SJSA1 (cell line): Measurements from ENCODE around the gene ARV1. TPM values are rescaled to one million over a fixed set of nuclear protein-coding genes. Genes with fewer than 3 reads are reported as not detected.

Source experiments
- DNase-seq, 2 experiments: peaks; one replicate each; pipeline ENCODE4 v3.0.0-alpha.2; 2015 to 2020; ENCODE audit warnings: low spot score in 2 of 2, low read depth in 1 of 2
- H3K27ac ChIP-seq: fragments of 250-450 bp; sonication (Bioruptor Pico); 2 replicates; pipeline ENCODE4 v1.5.1; 2020; ENCODE audit warnings: mild to moderate bottlenecking, moderate library complexity
- H3K27me3 ChIP-seq: fragments of 250-450 bp; sonication (Bioruptor Pico); replicated peaks from 2 replicates; pipeline ENCODE4 v1.5.1; 2020; ENCODE audit warnings: mild to moderate bottlenecking, moderate library complexity
- H3K36me3 ChIP-seq: fragments of 250-450 bp; sonication (Bioruptor Pico); 2 replicates; pipeline ENCODE4 v1.5.1; 2020; ENCODE audit warnings: mild to moderate bottlenecking
- H3K4me1 ChIP-seq: fragments of 250-450 bp; sonication (Bioruptor Pico); replicated peaks from 2 replicates; pipeline ENCODE4 v1.6.1; 2021; ENCODE audit warnings: mild to moderate bottlenecking
- H3K4me3 ChIP-seq: fragments of 250-450 bp; sonication (Bioruptor Pico); 2 replicates; pipeline ENCODE4 v1.5.1; 2020; ENCODE audit warnings: mild to moderate bottlenecking
- H3K9me3 ChIP-seq: fragments of 250-450 bp; sonication (Bioruptor Pico); replicated peaks from 2 replicates; pipeline ENCODE4 v1.5.1; 2020; ENCODE audit warnings: mild to moderate bottlenecking
- total RNA-seq: library from RNA; depleted of rRNA; stranded (reverse); fragments of >200 nt; shearing (Covaris generic); gene quantifications from 2 replicates; pipeline ENCODE4 v1.2.3, GENCODE V29; 2014

The ARV1 gene
- total RNA-seq, 1 experiment from 2014 or later = 23.6 TPM

DNA sequence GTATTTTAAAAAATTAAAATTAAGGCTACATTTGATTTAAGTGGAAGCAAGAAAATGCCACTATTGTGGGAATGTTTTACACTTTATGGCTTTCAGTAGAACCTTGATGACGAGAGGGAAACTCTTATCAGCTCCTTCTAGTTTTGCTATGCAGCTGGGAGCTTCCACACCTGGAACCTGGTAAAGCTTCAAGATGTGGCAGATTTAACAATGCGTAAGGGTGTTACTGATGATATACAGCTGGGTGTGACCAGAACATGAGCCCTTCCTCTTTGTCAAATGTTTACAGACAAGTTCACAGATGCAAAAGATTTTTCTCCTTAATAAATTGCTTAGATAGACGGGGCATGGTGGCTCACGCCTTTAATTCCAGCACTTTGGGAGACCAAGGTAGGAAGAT lies 20.5 kb upstream of the ARV1 start:
- no peak for DNase-seq
- no peak overlapping the region for H3K27ac ChIP-seq
- no peaks in the 10 kb centered on the region for H3K27me3 ChIP-seq
- H3K4me3 ChIP-seq = no peak overlapping the region
- H3K4me1 ChIP-seq = no peaks in the 10 kb centered on the region
- no peaks in the 10 kb centered on the region for H3K9me3 ChIP-seq
- H3K36me3 ChIP-seq = no peaks in the 10 kb centered on the region; the same call in 1 of the 2 replicates

DNA sequence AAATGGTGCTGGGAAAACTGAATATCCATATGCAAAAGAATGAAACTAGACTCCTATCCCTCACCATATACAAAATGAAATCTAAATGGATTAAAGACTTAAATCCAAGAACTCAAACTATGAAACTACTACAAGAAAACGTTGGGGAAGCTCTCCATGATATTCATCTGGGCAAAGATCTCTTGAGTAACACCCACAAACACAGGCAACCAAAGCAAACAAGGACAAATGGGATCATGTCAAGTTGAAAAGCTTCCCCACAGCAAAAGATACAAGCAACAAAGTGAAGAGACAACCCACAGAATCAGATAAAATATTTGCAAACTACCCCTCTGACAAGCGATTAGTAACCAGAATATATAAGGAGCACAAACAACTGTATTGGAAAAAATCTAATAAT lies 14.0 kb upstream of the ARV1 start:
- no peak for DNase-seq
- H3K27me3 ChIP-seq = no peaks in the 10 kb centered on the region
- H3K4me3 ChIP-seq = no peak overlapping the region
- H3K9me3 ChIP-seq = no peaks in the 10 kb centered on the region
- no peak overlapping the region for H3K27ac ChIP-seq
- H3K4me1 ChIP-seq = no peaks in the 10 kb centered on the region
- no peaks in the 10 kb centered on the region; the same call in 1 of the 2 replicates for H3K36me3 ChIP-seq

DNA sequence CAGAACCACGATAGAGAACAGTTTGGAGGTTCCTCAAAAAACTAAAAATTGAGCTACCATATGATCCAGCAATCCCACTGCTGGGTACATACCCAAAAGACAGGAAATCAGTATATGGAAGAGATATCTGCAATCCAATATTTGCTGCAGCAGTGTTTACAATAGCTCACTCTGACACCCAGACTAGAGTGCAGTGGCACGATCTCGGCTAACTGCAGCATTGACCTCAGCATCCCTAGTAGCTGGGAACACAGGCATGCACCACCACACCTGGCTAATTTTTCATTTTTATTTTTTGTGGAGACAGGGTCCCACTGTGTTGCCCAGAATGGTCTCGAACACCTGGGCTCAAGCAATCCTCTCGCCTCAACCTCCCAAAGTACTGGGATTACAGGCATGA lies 13.4 kb upstream of the ARV1 start:
- Histone ChIP-seq H3K4me1 (no peaks in the 10 kb centered on the region), H3K4me3 (no peak overlapping the region), H3K27me3 (no peaks in the 10 kb centered on the region), H3K9me3 (no peaks in the 10 kb centered on the region), H3K36me3 (no peaks in the 10 kb centered on the region), H3K27ac (no peak overlapping the region)
- no peak for DNase-seq

DNA sequence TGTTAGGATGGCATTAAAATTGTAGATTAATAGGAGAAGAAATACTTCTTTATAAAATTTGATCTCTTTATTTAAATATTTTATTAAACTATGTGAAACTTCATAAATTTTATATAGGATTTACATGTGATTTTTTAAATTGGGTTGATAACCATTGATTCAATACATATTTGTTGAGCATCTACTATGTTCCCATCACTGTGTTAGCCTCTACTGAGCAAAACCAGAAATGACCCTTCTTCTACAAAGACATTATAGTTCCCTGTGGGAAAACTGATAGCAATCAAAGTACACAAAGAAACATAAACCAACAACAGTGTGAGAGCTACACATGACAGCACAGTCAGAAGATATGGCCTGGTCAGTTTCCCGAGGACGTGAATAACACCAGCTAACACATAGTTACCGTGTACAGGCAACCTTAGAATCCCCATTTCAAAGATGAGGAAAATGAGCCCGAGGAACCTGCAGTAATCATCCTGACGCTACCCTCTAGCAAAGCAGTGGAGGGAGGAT lies 12.5 kb upstream of the ARV1 start:
- Histone ChIP-seq H3K4me3 (no peak overlapping the region), H3K9me3 (no peaks in the 10 kb centered on the region), H3K36me3 (no peaks in the 10 kb centered on the region), H3K27me3 (no peaks in the 10 kb centered on the region), H3K27ac (no peak overlapping the region), H3K4me1 (no peaks in the 10 kb centered on the region)
- DNase-seq = no peak

DNA sequence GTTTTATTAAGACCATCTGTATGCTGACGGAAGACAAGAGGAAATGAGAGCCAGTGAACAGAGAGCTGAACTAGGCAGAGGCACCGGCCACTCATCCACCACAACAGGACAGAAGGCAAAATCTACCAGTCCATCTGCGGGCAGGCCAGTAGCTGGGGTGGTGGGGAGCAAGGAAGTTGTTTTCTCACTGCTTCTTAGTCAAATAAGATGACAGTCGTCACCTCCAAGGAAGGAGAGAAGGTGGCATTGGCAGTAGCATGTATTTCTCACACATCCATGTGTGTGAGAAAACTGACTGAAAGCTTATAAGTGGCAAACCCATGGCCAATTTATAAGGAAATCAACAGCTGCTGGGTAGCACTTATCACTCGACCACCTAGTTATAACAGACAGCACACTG lies 8.5 kb upstream of the ARV1 start:
- Histone ChIP-seq H3K4me1 (no peaks in the 10 kb centered on the region), H3K27me3 (no peaks in the 10 kb centered on the region), H3K27ac (no peak overlapping the region), H3K36me3 (no peaks in the 10 kb centered on the region), H3K9me3 (no peaks in the 10 kb centered on the region), H3K4me3 (no peak overlapping the region)
- DNase-seq = no peak

DNA sequence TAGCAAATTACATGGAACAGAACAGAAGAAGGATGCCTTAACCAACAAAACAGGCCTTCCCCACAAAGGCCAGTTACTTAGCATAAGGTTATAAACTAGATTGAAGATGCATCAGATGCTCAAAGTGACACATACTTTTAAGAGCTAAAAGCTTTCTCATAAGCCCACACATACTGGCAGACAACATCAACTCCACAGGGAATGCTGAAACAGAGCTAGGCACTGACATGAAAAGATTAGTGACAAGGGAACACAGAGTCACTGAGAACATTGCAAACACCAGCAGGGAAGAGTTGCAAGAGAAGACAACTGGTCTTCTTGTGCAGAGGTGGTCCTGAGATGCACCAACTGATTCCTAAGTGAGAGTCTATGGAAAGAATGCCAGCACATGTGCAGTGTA lies 7.1 kb upstream of the ARV1 start:
- no peak overlapping the region for H3K27ac ChIP-seq
- no peak overlapping the region for H3K4me3 ChIP-seq
- no peaks in the 10 kb centered on the region for H3K27me3 ChIP-seq
- no peak for DNase-seq
- H3K36me3 ChIP-seq = no peaks in the 10 kb centered on the region
- H3K4me1 ChIP-seq = no peaks in the 10 kb centered on the region
- H3K9me3 ChIP-seq = no peaks in the 10 kb centered on the region

DNA sequence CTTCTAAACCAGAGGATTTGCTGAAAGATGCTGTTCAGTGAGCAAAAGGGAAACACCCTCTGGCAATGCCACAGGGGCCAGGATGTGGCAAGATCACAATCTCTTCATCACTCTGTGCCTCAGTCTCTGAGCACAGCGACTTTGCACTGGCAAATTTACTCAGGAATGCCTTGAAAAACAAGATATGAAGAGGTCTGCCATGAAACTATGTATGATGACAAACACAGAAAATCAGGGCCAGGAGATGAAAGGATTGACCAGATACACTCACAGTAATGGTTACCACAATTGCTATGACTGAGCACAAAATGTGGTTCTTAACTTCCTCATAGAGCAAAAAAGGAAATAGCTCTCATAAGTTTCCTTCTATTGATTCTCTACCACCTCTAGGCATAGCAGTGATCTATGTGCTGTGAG lies 6.0 kb upstream of the ARV1 start:
- Histone ChIP-seq H3K4me3 (no peak overlapping the region), H3K9me3 (no peaks in the 10 kb centered on the region), H3K27ac (no peak overlapping the region), H3K27me3 (no peaks in the 10 kb centered on the region), H3K4me1 (peaks cover 3% of the 10 kb centered on the region), H3K36me3 (no peaks in the 10 kb centered on the region)
- no peak for DNase-seq

DNA sequence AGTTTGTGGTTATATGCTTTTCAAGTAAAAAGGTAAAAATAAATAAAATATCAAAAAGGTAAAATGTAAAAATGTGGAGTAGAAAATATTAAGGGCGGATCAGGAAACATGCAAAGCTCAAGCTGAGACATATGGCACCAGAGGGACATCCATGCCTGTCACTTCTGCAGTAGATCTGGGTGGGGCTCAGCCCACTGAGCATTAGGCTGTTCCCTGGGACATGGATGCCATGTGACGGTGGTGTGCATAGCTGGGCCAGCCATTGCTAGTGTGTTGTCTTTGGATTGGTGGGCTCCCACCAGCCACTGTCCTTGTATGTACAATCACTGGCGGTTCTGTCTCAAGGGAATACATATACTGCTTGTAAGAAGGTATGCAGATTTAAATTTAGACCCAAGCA lies 3.3 kb upstream of the ARV1 start:
- H3K9me3 ChIP-seq = no peaks in the 10 kb centered on the region
- H3K4me1 ChIP-seq = peaks cover 13% of the 10 kb centered on the region
- no peaks in the 10 kb centered on the region for H3K36me3 ChIP-seq
- no peaks in the 10 kb centered on the region for H3K27me3 ChIP-seq
- no peak for DNase-seq
- H3K27ac ChIP-seq = no peak overlapping the region
- H3K4me3 ChIP-seq = no peak overlapping the region

DNA sequence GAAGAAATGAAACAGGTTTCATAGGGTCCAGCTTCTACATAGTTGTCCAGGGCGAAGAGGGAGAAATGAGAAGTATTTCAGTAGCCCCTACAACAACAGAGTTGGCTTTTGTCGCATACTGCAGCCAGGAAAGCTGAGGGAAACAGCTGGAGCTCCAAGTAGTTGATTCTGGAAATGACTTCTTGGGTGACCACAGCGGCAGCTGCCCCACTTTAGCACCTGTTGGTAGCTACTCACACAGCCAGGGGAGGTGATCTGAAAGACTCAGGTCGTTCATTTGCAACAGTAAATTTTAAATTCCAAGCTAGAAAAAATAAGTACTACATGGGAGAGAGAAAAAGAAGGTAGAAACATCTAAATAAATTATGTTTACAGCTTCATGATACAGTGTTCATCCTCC lies 2.5 kb upstream of the ARV1 start:
- peaks cover 13% of the 10 kb centered on the region for H3K4me1 ChIP-seq
- no peak for DNase-seq
- H3K27me3 ChIP-seq = no peaks in the 10 kb centered on the region
- peaks cover 4% of the 10 kb centered on the region for H3K36me3 ChIP-seq
- no peak overlapping the region for H3K4me3 ChIP-seq
- no peak overlapping the region for H3K27ac ChIP-seq
- H3K9me3 ChIP-seq = no peaks in the 10 kb centered on the region

DNA sequence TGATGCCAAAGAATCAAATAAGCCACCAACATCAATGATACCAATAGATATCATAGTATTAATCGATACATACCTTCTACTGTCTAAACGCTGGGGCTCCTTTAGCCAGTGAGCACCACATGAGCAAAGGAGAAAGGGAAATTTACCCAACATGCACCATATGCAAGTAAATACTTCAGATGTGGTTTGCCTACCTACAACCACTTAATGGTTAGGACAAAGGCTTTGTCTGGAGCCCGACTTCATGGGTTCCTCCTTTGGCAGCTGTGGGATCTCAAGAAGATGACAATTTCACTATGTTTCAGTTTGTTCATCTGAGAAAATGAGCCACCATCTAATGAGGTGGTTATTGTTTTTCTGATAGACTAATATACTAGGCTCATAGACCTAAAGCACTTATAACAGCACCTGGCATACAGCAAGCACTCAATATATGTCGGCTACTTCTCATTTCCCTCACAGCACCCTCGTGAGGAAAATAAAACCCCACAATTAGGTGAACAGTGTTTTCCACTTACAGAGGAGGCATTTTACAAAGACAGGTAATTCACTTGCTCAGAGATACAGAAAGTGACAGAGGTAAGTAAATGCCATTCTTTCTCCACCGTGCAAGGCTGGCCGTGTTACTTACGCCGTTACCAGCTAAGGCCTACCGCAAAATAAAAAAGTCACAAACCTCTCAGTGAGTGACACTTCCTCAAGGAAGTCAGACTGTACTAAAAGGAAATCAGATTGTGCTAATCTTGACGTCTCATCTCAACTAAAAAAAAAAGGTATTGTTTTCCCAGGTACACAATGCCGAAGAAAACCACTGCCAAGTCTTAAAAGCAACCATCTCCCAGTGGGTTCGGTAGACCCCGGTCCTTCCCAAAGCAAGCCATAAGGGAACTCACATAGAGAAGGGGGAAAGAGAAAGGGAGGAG lies 1.8 kb upstream of the ARV1 start:
- H3K9me3 ChIP-seq = no peaks in the 10 kb centered on the region
- H3K36me3 ChIP-seq = peaks cover 5% of the 10 kb centered on the region
- H3K27ac ChIP-seq = no peak overlapping the region
- no peak overlapping the region; the same call in 1 of the 2 replicates for H3K4me3 ChIP-seq
- DNase-seq = no peak
- H3K4me1 ChIP-seq = peaks cover 13% of the 10 kb centered on the region
- no peaks in the 10 kb centered on the region for H3K27me3 ChIP-seq

DNA sequence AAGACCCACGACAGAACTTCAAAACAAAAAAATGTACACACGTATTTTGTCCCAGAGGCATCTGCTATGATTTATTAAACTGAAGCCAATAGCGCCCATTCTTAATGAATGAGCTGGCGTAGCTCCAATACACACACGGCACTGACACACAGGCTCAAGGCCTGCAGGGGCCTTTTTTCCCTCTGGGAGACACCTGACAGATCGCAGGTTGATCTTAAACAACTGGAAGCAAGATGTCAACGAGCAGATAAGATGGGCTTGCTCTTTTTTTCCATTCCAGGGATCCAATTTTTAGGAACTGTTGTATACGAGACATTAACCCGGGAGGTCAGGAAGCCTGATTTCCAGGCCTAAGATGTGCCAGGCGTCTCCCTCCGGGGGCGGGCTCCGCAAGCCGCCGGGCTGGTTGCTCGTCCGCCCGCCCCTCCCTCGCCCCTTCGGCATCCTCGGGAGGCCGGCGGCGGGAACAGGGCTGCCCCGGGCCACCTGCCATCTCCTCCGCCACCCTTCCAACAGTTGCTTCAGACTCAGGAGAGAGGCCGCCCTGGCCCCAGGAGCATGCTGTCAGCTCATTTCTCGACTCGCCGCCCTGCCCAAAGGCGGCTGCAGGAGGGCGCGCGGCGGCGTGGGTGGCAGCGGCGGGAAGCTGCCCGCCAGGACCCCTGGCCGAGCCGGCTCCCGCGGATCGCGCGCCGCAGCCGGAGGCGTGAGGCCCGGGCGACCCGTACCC lies 968 bp upstream of the ARV1 start:
- Histone ChIP-seq H3K4me3 (peak overlapping the region; percentile 93), H3K36me3 (peaks cover 10% of the 10 kb centered on the region), H3K27me3 (no peaks in the 10 kb centered on the region), H3K27ac (no peak overlapping the region), H3K4me1 (peaks cover 13% of the 10 kb centered on the region), H3K9me3 (no peaks in the 10 kb centered on the region)
- peak in 1 of 2 experiments; percentile 37 for DNase-seq

DNA sequence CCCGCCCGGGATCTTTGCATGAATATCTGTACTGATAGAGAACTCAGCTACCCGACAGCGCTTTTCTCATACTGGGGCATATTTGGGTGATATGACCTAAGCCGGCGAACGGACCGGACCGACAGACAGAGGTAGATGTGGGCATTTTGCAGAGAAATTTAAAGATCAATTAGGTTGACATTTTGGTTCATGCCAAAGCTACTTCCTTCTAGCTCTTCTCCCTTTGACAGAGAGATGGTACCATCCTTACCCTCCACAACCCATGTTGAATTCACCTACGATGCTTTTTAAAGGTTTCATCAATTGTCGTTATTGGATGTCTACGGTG lies 459 bp downstream of the ARV1 start:
- Histone ChIP-seq H3K9me3 (no peaks in the 10 kb centered on the region), H3K4me1 (peaks cover 13% of the 10 kb centered on the region), H3K27ac (no peak overlapping the region), H3K36me3 (peaks cover 10% of the 10 kb centered on the region), H3K4me3 (peak overlapping the region; percentile 93), H3K27me3 (no peaks in the 10 kb centered on the region)
- no peak for DNase-seq

DNA sequence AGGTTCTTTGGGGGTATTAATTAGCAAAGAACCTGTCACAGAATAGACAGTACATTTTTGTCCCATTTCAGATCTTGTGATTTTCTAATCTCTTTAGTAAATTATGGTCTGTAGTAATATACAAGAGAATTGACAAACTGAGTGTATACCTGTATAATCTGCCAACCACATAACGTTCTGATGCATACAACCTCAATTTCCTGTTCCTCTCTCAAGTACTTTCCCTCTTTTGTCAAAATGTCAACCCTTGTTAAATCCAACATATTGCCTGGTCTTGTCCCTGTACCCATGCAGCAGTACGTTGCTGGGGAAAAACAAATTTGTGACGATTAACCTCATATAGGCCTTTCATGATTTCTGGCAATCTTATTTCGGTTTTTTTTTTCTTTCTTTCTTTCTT lies 1.1 kb downstream of the ARV1 start:
- H3K36me3 ChIP-seq = peaks cover 10% of the 10 kb centered on the region
- DNase-seq = no peak
- H3K27ac ChIP-seq = no peak overlapping the region
- H3K4me1 ChIP-seq = peaks cover 13% of the 10 kb centered on the region
- H3K9me3 ChIP-seq = no peaks in the 10 kb centered on the region
- no peaks in the 10 kb centered on the region for H3K27me3 ChIP-seq
- H3K4me3 ChIP-seq = peak overlapping the region; percentile 93

DNA sequence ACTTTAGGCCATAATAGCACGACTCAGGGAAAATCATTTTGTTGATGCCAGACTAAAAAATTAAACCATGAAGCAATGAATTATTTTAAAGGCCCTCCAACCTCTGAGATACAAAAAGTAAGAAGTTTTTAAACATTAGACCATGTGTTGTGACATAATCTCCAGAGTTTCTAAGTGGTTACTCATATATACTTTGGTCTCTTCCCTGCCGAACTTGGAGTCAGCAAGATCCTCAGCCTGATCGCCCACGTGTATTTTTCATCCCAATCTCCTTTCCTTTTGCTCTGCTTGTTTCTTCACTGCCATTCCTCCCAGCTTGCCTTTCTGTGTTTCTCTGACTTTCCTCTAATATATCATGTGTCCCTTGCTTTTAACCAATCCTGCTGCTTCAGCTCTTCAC lies 3.8 kb downstream of the ARV1 start:
- Histone ChIP-seq H3K4me1 (peaks cover 19% of the 10 kb centered on the region), H3K36me3 (peaks cover 13% of the 10 kb centered on the region), H3K4me3 (no peak overlapping the region), H3K27me3 (no peaks in the 10 kb centered on the region), H3K27ac (no peak overlapping the region), H3K9me3 (no peaks in the 10 kb centered on the region)
- no peak for DNase-seq
